GM12875 (cell line): ENCODE results near the gene SEMA4A.
A peak's percentile ranks its signal among the peaks of the same experiment; 100 is the strongest.

ENCODE experiments used
- H3K4me3 ChIP-seq: one replicate; pipeline ENCODE4 v1.5.1; 2011; ENCODE audit warnings: low read depth, low read length, control low read depth
- CTCF ChIP-seq: IDR thresholded peaks from 2 replicates; pipeline ENCODE4 v1.5.1; 2011; ENCODE audit warnings: low read depth, mild to moderate bottlenecking, control low read depth, inconsistent platforms, low read length, moderate library complexity, borderline replicate concordance; ENCODE audit not compliant: insufficient read depth

Gene SEMA4A

DNA sequence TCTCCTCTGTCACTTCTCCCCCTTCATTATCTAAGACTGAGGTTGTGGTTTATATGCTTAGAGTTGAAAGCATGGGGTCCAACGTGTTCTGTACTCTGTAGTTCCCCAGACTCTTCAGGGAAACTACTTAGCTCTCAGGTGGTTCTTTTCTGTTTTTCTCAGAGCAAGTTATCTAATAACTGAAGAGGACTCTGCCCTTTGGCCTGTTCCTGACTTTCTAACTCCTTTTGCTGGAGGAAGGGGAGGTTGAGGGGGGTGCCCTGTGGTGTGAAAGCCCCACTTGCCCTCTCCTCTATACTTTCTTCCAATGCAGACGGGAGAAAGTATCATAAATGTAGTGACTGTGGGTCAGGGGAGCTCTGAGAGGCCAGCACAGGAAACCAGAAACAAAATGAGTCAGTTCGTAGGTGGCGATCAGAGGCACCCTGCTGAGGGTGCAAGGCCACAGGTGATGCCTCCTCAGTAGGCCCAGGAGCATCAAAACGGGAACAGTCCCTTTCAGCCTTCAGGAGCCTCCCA lies 45.5 kb downstream of the SEMA4A start:
- no peak for TF ChIP-seq CTCF
- H3K4me3 ChIP-seq: no peak overlapping the region

- H3K4me3 ChIP-seq: no peak overlapping the region
- TF ChIP-seq CTCF: no peak
Measured at GRCh38 chr1:156200044-156200443, 46.7 kb downstream of the SEMA4A start.

DNA sequence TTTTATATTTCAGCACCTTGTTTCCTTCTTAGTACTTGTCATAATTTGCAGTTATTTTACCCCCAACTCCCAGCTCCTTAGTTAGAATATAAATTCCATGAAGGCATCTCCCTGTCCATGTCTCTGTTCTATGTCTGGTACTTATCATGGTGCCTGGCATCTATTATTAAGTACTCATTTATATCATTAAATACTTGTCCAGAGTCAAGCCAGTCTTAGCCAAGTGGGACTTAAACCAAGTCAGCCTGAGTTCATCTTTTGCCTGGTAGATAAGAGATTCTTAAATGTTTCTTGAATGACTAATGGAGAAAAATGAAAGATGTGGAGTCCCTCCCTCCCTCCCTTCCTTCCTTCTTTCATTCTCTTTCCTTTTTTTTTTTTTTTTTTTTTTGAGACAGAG lies 49.9 kb downstream of the SEMA4A start:
- H3K4me3 ChIP-seq: no peak overlapping the region
- no peak for TF ChIP-seq CTCF

DNA sequence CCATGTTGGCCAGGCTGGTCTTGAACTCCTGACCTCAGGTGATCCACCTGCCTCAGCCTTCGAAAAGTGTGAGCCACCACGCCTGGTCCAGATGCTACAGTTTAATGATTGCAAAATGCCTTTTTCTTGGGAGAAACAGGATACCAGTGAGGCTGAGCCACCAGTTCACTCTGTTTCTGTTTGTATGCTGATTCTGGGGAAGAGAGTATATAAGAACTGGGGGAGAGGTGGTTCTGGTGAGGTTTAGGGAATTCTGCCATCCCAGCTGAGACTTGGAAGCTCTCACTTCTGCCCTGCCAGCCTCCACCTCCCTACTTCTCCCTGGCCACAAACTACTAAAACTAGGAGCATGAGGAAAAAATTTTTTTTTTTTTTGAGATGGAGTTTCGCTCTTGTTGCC lies 51.3 kb downstream of the SEMA4A start:
- TF ChIP-seq CTCF: no peak
- H3K4me3 ChIP-seq: no peak overlapping the region

DNA sequence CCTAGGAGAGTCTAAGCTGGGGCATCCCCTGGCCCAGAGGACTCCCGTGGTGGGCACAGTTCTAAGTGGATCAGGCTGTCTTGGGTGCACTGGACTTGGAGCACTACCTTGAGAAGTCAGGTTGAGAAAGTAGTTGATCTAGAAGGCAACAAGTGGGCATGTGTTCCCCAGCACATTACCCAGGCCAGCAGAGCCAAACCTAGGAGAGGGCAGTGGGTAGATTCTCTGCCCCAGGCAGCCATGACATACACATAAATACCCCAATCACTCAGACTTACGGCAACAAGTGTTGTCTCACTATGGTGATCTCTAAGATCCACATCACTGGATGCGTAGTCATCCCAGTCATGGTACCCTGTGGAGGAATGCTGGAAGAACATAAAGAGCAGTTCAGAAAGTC lies 57.9 kb downstream of the SEMA4A start:
- H3K4me3 ChIP-seq: no peak overlapping the region
- no peak for TF ChIP-seq CTCF

DNA sequence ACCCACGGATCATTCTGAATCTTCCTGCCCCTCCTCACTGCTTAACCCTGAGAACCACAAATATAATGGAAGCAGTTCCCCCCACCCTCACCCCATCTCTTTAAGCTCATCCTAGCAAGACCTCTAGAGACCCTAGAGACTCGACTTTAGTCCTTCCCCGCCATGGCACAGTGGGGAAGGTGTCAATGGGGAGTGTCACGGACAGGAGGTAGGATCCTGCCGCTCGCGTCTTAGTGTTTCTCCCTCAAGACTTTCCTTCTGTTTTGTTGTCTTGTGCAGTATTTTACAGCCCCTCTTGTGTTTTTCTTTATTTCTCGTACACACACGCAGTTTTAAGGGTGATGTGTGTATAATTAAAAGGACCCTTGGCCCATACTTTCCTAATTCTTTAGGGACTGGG lies 58.7 kb downstream of the SEMA4A start:
- H3K4me3 ChIP-seq: no peak overlapping the region
- TF ChIP-seq CTCF: no peak

DNA sequence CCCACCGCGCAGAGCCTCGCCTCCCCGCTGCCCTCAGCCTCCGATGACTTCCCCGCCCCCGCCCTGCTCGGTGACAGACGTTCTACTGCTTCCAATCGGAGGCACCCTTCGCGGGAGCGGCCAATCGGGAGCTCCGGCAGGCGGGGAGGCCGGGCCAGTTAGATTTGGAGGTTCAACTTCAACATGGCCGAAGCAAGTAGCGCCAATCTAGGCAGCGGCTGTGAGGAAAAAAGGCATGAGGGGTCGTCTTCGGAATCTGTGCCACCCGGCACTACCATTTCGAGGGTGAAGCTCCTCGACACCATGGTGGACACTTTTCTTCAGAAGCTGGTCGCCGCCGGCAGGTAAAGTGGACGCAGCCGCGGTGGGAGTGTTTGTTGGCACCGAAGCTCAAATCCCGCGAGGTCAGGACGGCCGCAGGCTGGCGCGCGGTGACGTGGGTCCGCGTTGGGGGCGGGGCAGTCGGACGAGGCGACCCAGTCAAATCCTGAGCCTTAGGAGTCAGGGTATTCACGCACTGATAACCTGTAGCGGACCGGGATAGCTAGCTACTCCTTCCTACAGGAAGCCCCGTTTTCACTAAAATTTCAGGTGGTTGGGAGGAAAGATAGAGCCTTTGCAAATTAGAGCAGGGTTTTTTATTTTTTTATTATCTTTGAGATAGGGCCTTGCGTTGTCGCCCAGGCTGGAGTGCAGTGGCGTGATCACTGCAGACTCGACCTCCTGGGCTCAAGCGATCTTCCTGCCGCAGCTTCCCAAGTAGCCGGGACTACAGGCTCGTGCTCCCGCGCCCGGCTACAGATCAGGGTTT lies 59.7 kb downstream of the SEMA4A start, which contains the start of gene PMF1:
TSS of gene PMF1 (plus strand) at position 175 of the 811 bp plus-strand sequence. CDS start at position 184, 9 bp downstream.
- peak within 1 kb of the TSS; percentile 88 for H3K4me3 ChIP-seq
- TF ChIP-seq CTCF: no peak
